ENCODE results near the gene GRIPAP1.

DNA sequence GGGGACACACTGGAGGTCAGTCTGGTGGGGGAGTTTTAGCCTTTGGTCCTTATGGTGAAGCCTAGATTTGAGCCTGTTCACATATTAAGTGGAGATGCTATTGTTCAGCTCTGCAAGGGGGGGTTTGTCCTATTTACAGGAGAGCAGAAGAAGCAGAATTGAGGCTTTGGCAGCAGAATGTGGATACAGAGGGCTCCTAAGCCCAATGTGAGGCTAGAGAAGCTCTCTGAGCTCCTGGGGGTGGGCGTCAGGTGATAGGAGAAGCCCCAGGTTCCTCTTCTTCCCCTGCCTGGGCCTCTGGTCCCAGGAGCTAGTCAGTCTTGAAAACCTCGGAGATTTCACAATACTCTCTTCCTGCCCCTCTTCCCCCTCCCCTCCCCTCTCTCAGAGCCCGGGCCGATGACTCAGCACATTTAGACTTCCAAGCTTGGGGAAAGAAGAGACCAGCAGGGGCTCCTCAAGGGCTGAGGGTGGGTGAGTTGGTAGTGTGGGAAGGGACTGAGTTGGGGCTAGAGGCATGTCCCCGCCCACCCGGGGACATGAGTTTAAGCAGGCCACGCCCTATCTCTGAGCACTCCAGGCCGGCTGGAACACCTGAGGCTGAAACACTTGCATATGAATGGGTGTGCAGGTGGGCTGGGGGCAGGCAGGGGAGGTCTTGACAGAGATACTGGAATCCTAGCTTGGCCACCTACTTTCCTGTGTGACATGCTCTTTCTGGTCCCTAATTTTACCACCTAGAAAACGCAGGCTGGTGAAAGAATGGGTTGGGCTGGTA, 37.7 kb upstream of the GRIPAP1 start:
- TF ChIP-seq, protein P1, sequence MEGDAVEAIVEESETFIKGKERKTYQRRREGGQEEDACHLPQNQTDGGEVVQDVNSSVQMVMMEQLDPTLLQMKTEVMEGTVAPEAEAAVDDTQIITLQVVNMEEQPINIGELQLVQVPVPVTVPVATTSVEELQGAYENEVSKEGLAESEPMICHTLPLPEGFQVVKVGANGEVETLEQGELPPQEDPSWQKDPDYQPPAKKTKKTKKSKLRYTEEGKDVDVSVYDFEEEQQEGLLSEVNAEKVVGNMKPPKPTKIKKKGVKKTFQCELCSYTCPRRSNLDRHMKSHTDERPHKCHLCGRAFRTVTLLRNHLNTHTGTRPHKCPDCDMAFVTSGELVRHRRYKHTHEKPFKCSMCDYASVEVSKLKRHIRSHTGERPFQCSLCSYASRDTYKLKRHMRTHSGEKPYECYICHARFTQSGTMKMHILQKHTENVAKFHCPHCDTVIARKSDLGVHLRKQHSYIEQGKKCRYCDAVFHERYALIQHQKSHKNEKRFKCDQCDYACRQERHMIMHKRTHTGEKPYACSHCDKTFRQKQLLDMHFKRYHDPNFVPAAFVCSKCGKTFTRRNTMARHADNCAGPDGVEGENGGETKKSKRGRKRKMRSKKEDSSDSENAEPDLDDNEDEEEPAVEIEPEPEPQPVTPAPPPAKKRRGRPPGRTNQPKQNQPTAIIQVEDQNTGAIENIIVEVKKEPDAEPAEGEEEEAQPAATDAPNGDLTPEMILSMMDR (IDR thresholded peaks at IDR 0.05): no peak
- TF ChIP-seq POLR2AphosphoS5 (IDR thresholded peaks at IDR 0.05; ENCODE audit: low read depth, low read length): no peak
- no peak for TF ChIP-seq TCF7L2 (IDR thresholded peaks at IDR 0.05; ENCODE audit: low read depth, low read length)
- TF ChIP-seq, protein P2, sequence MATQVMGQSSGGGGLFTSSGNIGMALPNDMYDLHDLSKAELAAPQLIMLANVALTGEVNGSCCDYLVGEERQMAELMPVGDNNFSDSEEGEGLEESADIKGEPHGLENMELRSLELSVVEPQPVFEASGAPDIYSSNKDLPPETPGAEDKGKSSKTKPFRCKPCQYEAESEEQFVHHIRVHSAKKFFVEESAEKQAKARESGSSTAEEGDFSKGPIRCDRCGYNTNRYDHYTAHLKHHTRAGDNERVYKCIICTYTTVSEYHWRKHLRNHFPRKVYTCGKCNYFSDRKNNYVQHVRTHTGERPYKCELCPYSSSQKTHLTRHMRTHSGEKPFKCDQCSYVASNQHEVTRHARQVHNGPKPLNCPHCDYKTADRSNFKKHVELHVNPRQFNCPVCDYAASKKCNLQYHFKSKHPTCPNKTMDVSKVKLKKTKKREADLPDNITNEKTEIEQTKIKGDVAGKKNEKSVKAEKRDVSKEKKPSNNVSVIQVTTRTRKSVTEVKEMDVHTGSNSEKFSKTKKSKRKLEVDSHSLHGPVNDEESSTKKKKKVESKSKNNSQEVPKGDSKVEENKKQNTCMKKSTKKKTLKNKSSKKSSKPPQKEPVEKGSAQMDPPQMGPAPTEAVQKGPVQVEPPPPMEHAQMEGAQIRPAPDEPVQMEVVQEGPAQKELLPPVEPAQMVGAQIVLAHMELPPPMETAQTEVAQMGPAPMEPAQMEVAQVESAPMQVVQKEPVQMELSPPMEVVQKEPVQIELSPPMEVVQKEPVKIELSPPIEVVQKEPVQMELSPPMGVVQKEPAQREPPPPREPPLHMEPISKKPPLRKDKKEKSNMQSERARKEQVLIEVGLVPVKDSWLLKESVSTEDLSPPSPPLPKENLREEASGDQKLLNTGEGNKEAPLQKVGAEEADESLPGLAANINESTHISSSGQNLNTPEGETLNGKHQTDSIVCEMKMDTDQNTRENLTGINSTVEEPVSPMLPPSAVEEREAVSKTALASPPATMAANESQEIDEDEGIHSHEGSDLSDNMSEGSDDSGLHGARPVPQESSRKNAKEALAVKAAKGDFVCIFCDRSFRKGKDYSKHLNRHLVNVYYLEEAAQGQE (IDR thresholded peaks at IDR 0.05; ENCODE audit: insufficient read depth in 1 of 2, low read depth in 2 of 2, low read length in 1 of 2): no peak
- TF ChIP-seq SIN3A (IDR thresholded peaks at IDR 0.05; ENCODE audit: borderline replicate concordance, insufficient read depth, low read depth, low read length): no peak
